Measurements from ENCODE around the gene FOXP1.

The FOXP1 gene

GRCh38 chr3:71094658-71095209, 488.8 kb downstream of the FOXP1 start:
- DNase-seq (ENCODE audit: extremely low read depth, insufficient read length) = no peak
- no peaks in the 10 kb centered on the region for H3K36me3 ChIP-seq (ENCODE audit: control insufficient read depth, insufficient read depth, low read length)
- TF ChIP-seq CTCF (IDR thresholded peaks at IDR 0.05; ENCODE audit: insufficient read depth, low read length, poor library complexity, severe bottlenecking) = no peak
- no peak overlapping the region for H3K4me3 ChIP-seq (replicated peaks; ENCODE audit: low read depth, low read length)
- H3K27me3 ChIP-seq (replicated peaks; ENCODE audit: control insufficient read depth, insufficient read depth, low read length) = no peaks in the 10 kb centered on the region

GRCh38 chr3:71092665-71093064, 490.9 kb downstream of the FOXP1 start:
- H3K4me3 ChIP-seq (replicated peaks; ENCODE audit: low read depth, low read length) = no peak overlapping the region
- no peak for TF ChIP-seq CTCF (IDR thresholded peaks at IDR 0.05; ENCODE audit: insufficient read depth, low read length, poor library complexity, severe bottlenecking)
- no peaks in the 10 kb centered on the region for H3K36me3 ChIP-seq (ENCODE audit: control insufficient read depth, insufficient read depth, low read length)
- DNase-seq (ENCODE audit: extremely low read depth, insufficient read length) = no peak
- H3K27me3 ChIP-seq (replicated peaks; ENCODE audit: control insufficient read depth, insufficient read depth, low read length) = no peaks in the 10 kb centered on the region

GRCh38 chr3:71090207-71090606, 493.3 kb downstream of the FOXP1 start:
- no peaks in the 10 kb centered on the region for H3K36me3 ChIP-seq (ENCODE audit: control insufficient read depth, insufficient read depth, low read length)
- no peaks in the 10 kb centered on the region for H3K27me3 ChIP-seq (replicated peaks; ENCODE audit: control insufficient read depth, insufficient read depth, low read length)
- no peak overlapping the region for H3K4me3 ChIP-seq (replicated peaks; ENCODE audit: low read depth, low read length)
- DNase-seq (ENCODE audit: extremely low read depth, insufficient read length) = no peak
- TF ChIP-seq CTCF (IDR thresholded peaks at IDR 0.05; ENCODE audit: insufficient read depth, low read length, poor library complexity, severe bottlenecking) = no peak

- no peaks in the 10 kb centered on the region for H3K36me3 ChIP-seq (ENCODE audit: control insufficient read depth, insufficient read depth, low read length)
- no peak overlapping the region for H3K4me3 ChIP-seq (replicated peaks; ENCODE audit: low read depth, low read length)
- DNase-seq (ENCODE audit: extremely low read depth, insufficient read length) = no peak
- TF ChIP-seq CTCF (IDR thresholded peaks at IDR 0.05; ENCODE audit: insufficient read depth, low read length, poor library complexity, severe bottlenecking) = no peak
- no peaks in the 10 kb centered on the region for H3K27me3 ChIP-seq (replicated peaks; ENCODE audit: control insufficient read depth, insufficient read depth, low read length)
Observed at GRCh38 chr3:71089271-71089847, 494.2 kb downstream of the FOXP1 start.

- Histone ChIP-seq H3K27me3 (replicated peaks; ENCODE audit: control insufficient read depth, insufficient read depth, low read length) (no peaks in the 10 kb centered on the region), H3K4me3 (replicated peaks; ENCODE audit: low read depth, low read length) (no peak overlapping the region), H3K36me3 (ENCODE audit: control insufficient read depth, insufficient read depth, low read length) (no peaks in the 10 kb centered on the region)
- no peak for DNase-seq (ENCODE audit: extremely low read depth, insufficient read length)
- no peak for TF ChIP-seq CTCF (IDR thresholded peaks at IDR 0.05; ENCODE audit: insufficient read depth, low read length, poor library complexity, severe bottlenecking)
Observed at GRCh38 chr3:71088742-71089141, 494.8 kb downstream of the FOXP1 start.
